Measurements from ENCODE around the gene GTF3C5.

GRCh38 chr9:133027134-133027533 is 3.7 kb upstream of the GTF3C5 start:
- 0 out of 2 replicates have a peak, but pooled peaks have one; percentile 38 for TF ChIP-seq SPI1 (IDR thresholded peaks at IDR 0.05; ENCODE audit: borderline replicate concordance, low read depth, low read length)
- TF ChIP-seq KLF6 (CRISPR knock-in tag; IDR thresholded peaks at IDR 0.05; ENCODE audit: borderline replicate concordance), result no peak
- TF ChIP-seq CTCF (IDR thresholded peaks at IDR 0.05 in 2 of 3, conservative IDR thresholded peaks at IDR 0.05 in 1 of 3; ENCODE audit: insufficient read depth in 2 of 3, low read depth in 1 of 3, low read length in 3 of 3), result no peak
- peak; percentile 57; the same call in 1 of the 2 replicates for TF ChIP-seq GABPA (tag; conservative IDR thresholded peaks at IDR 0.05; ENCODE audit: low read depth)
